DOHH2 (cell line): ENCODE data around the gene MRPL27.
"Not testable (repeated sequence)": the region's sequence is repeated elsewhere in the genome, so short reads cannot be mapped to it uniquely, and the experiment has no call there.

ENCODE experiments used
- H3F3A ChIP-seq: fragments of 200-600 bp; sonication (generic), shearing (Covaris generic); 2 replicates; pipeline ENCODE4 v1.6.0; 2016; ENCODE audit warnings: antibody characterized with exemption, mild to moderate bottlenecking; ENCODE audit not compliant: control insufficient read depth, insufficient read depth
- H3K27ac ChIP-seq: fragments of 200-600 bp; sonication (generic); 2 replicates; pipeline ENCODE4 v1.5.1; 2014; ENCODE audit warnings: low read depth, mild to moderate bottlenecking, low read length, moderate library complexity
- H3K27me3 ChIP-seq: fragments of 200-600 bp; sonication (generic); 2 replicates; pipeline ENCODE4 v1.6.1; 2014; ENCODE audit warnings: mild to moderate bottlenecking, low read length, mixed read lengths; ENCODE audit not compliant: control insufficient read depth
- H3K36me3 ChIP-seq: fragments of 200-600 bp; sonication (generic); 2 replicates; pipeline ENCODE4 v1.6.1; 2014; ENCODE audit warnings: mild to moderate bottlenecking, low read length, moderate library complexity, mixed read lengths; ENCODE audit not compliant: control insufficient read depth
- H3K4me1 ChIP-seq: fragments of 200-600 bp; sonication (generic); 2 replicates; pipeline ENCODE4 v1.6.1; 2014; ENCODE audit warnings: mild to moderate bottlenecking, low read length, mixed read lengths; ENCODE audit not compliant: control insufficient read depth
- H3K4me2 ChIP-seq: fragments of 200-600 bp; sonication (generic); 2 replicates; pipeline ENCODE4 v1.6.0; 2014; ENCODE audit warnings: mild to moderate bottlenecking, low read length, moderate library complexity
- H3K4me3 ChIP-seq: fragments of 200-600 bp; sonication (generic); 2 replicates; pipeline ENCODE4 v1.5.1; 2014; ENCODE audit warnings: mild to moderate bottlenecking, low read length, mixed read lengths
- H3K79me2 ChIP-seq: fragments of 200-600 bp; sonication (generic); 2 replicates; pipeline ENCODE4 v1.6.1; 2014; ENCODE audit warnings: mild to moderate bottlenecking, low read length, mixed read lengths; ENCODE audit not compliant: control insufficient read depth
- H3K9me2 ChIP-seq: fragments of 200-600 bp; sonication (generic); replicated peaks from 2 replicates; pipeline ENCODE4 v1.6.1; 2014; ENCODE audit warnings: mild to moderate bottlenecking, low read length, mixed read lengths; ENCODE audit not compliant: control insufficient read depth
- H3K9me3 ChIP-seq: fragments of 200-600 bp; sonication (generic); 2 replicates; pipeline ENCODE4 v1.6.1; 2014; ENCODE audit warnings: antibody characterized with exemption, low read length, mixed read lengths; ENCODE audit not compliant: control insufficient read depth, insufficient read depth
- H4K20me1 ChIP-seq: fragments of 200-600 bp; sonication (generic); 2 replicates; pipeline ENCODE4 v1.6.0; 2014; ENCODE audit warnings: low read depth, mild to moderate bottlenecking, antibody characterized with exemption, low read length, moderate library complexity; ENCODE audit not compliant: control insufficient read depth, insufficient read depth
- CTCF ChIP-seq: fragments of 200-600 bp; sonication (generic); IDR thresholded peaks from one replicate; pipeline ENCODE4 v1.5.1; 2014; ENCODE audit warnings: antibody characterized with exemption, mild to moderate bottlenecking, low read depth, low read length; ENCODE audit not compliant: poor library complexity, severe bottlenecking
- EZH2phosphoT487 ChIP-seq: fragments of 200-600 bp; sonication (generic); IDR thresholded peaks from 2 replicates; pipeline ENCODE4 v1.6.1; 2017; ENCODE audit warnings: borderline replicate concordance, mild to moderate bottlenecking, antibody characterized with exemption, low read length, moderate library complexity, mixed read lengths

MRPL27 gene

DNA sequence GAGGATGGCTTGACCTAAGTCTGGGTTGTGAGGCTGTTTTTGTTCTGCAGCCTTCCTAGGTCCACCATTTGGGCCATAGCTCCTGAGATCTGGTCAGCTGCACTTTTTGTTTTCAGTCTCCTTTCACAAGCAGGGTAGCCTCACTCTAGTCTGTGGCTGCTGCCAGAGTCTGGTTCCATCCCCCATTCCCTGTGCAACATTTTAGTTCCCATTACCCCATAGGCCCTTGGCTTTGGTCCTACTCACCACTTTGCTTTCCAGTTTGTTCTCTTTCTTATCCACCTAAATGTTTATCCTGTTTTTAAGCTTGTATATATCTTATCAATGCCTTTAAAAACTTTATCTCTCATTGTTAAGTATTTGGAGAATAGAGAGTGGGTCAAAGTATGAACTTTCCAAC lies 33.6 kb downstream of the MRPL27 start:
- Histone ChIP-seq H3K4me2 (no peak overlapping the region), H4K20me1 (no peaks in the 10 kb centered on the region), H3F3A (no peaks in the 10 kb centered on the region), H3K9me3 (0 out of 2 replicates have a peak, but pooled peaks cover 4% of the 10 kb centered on the region), H3K27ac (no peak overlapping the region), H3K27me3 (peaks cover 11% of the 10 kb centered on the region; the same call in 1 of the 2 replicates), H3K36me3 (no peaks in the 10 kb centered on the region), H3K4me1 (no peaks in the 10 kb centered on the region), H3K9me2 (no peaks in the 10 kb centered on the region), H3K4me3 (no peak overlapping the region), H3K79me2 (no peaks in the 10 kb centered on the region)
- no peak for TF ChIP-seq EZH2phosphoT487
- TF ChIP-seq CTCF: no peak

DNA sequence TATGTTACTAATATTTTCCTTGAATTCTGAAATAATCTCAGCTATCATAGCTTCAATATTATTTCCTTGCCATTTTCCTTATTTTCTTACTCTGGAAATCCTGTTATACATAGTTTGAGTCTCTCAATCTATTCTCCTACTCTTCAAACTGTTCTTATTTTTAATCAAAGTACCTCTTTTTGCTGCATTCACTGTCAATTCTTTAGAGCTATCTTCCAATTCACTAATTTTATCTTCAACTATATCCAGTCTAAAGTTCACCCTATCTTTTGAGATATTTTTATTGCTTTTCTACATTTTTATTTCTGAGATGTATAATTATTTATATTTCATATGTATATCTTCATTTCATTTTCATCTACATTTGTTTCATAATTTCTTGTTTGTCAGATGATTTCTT lies 34.3 kb downstream of the MRPL27 start:
- Histone ChIP-seq H3K9me3 (0 out of 2 replicates have a peak, but pooled peaks cover 4% of the 10 kb centered on the region), H4K20me1 (no peaks in the 10 kb centered on the region), H3K36me3 (no peaks in the 10 kb centered on the region), H3K4me3 (no peak overlapping the region), H3K4me2 (no peak overlapping the region), H3K79me2 (no peaks in the 10 kb centered on the region), H3K4me1 (no peaks in the 10 kb centered on the region), H3F3A (no peaks in the 10 kb centered on the region), H3K27ac (no peak overlapping the region), H3K27me3 (peaks cover 11% of the 10 kb centered on the region; the same call in 1 of the 2 replicates), H3K9me2 (no peaks in the 10 kb centered on the region)
- no peak for TF ChIP-seq CTCF
- TF ChIP-seq EZH2phosphoT487: no peak

GRCh38 chr17:50337956-50338355 lies 35.0 kb downstream of the MRPL27 start:
- Histone ChIP-seq H3K27me3 (peaks cover 11% of the 10 kb centered on the region), H3F3A (no peaks in the 10 kb centered on the region), H3K27ac (no peak overlapping the region), H3K79me2 (no peaks in the 10 kb centered on the region), H3K4me2 (no peak overlapping the region), H4K20me1 (no peaks in the 10 kb centered on the region), H3K9me3 (0 out of 2 replicates have a peak, but pooled peaks cover 4% of the 10 kb centered on the region), H3K9me2 (no peaks in the 10 kb centered on the region), H3K36me3 (no peaks in the 10 kb centered on the region), H3K4me1 (no peaks in the 10 kb centered on the region), H3K4me3 (no peak overlapping the region)
- TF ChIP-seq EZH2phosphoT487 (no peak), CTCF (no peak)

DNA sequence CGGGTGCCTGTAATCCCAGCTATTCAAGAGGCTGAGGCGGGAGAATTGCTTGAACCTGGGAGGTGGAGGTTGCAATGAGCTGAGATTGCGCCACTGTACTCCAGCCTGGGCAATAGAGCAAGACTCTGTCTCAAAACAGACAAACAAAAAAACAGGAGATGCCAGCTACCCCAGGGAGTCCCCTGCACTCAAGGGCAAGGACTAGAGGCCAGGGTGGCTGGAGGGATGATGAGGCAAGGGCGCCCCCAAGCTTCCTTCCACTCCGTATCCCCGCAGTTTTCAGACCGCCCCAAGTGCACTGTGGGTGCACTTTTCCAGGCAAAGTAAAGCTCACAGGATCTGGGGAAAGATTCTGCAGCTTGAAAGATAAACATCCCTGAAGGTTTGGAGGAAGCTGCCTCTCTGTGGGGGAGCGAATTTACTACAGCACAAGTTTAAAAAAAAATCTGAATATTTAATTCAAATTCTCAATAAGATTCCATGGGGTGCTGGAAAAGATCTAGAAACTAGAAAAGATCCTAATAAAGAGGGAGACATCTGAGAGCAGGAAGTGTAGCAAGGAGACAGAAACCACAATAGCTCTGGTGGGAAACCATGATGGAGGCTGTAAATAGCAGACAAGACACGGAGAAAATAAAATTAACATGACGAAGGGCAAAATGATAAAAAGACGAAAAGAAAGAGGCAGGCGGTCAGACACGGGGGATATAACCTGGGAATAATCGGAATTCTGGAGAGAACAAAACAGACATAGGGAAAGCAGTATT lies 39.5 kb downstream of the MRPL27 start:
- H3K4me3 ChIP-seq, H3F3A ChIP-seq, H3K4me1 ChIP-seq, H3K36me3 ChIP-seq, H4K20me1 ChIP-seq, H3K9me2 ChIP-seq, H3K27ac ChIP-seq, H3K4me2 ChIP-seq, H3K79me2 ChIP-seq, H3K9me3 ChIP-seq: not testable (repeated sequence)
- peaks cover 15% of the 10 kb centered on the region for H3K27me3 ChIP-seq
